NB4 (cell line): ENCODE results near the gene ST13.
"Not testable (repeated sequence)": the region's sequence is repeated elsewhere in the genome, so short reads cannot be mapped to it uniquely, and the experiment has no call there.

Experiments
- DNase-seq: peaks from one replicate; pipeline ENCODE4 v3.0.0; 2010; ENCODE audit warnings: low read depth
- H3K4me3 ChIP-seq: one replicate; pipeline ENCODE4 v1.5.1; 2011; ENCODE audit warnings: mild to moderate bottlenecking, low read depth, low read length, moderate library complexity
- CTCF ChIP-seq: IDR thresholded peaks from one replicate; pipeline ENCODE4 v1.5.1; 2012; ENCODE audit warnings: low read depth, low read length
- MAX ChIP-seq: IDR thresholded peaks from 2 replicates; pipeline ENCODE4 v1.6.1; 2011; ENCODE audit warnings: low read depth, low read length
- MYC ChIP-seq: IDR thresholded peaks from 2 replicates; pipeline ENCODE4 v1.6.1; 2011; ENCODE audit warnings: low read depth, low read length
- POLR2A ChIP-seq: IDR thresholded peaks from 2 replicates; pipeline ENCODE4 v1.6.1; 2011; ENCODE audit warnings: mild to moderate bottlenecking; ENCODE audit not compliant: insufficient read length; ENCODE audit errors: extremely low read depth

Gene ST13

GRCh38 chr22:40782521-40782920 lies 73.9 kb downstream of the ST13 start:
- H3K4me3 ChIP-seq: no peak overlapping the region
- TF ChIP-seq POLR2A (no peak), MAX (no peak), MYC (no peak), CTCF (no peak)
- no peak for DNase-seq

- DNase-seq, H3K4me3 ChIP-seq: not testable (repeated sequence)
These were observed 74.7 kb downstream of the ST13 start for GRCh38 chr22:40781749-40782148.
